ENCODE results near the gene NECTIN1. TPM values are rescaled to one million over a fixed set of nuclear protein-coding genes. Genes with fewer than 3 reads are reported as not detected.

Gene NECTIN1
- total and polyA plus RNA-seq, 2 of the 4 experiments (the other 2 are of a cell fraction): 2.3 to 4.2 TPM

GRCh38 chr11:119664701-119665420 lies 64.1 kb downstream of the NECTIN1 start:
- H4K20me1 ChIP-seq (ENCODE audit: insufficient read depth, low read length): 0 out of 2 replicates have a peak, but pooled peaks cover 5% of the 10 kb centered on the region
- H3K14ac ChIP-seq (replicated peaks; ENCODE audit: low read depth, low read length): no peak overlapping the region
- dilution Hi-C loops (cut with HindIII; ENCODE audit: low sequenced_read_pairs, unreplicated experiment) (no loop called here), in situ Hi-C loops (cut with MboI; ENCODE audit: low sequenced_read_pairs) (loop anchor here (5.0 kb wide), 1 partner anchor 442 kb away; no protein-coding TSS in a partner anchor), intact Hi-C loops (cut with micrococcal nuclease) (loop anchor here (5.0 kb wide), 1 partner anchor 637 kb away; no protein-coding TSS in a partner anchor)
- H3K4me2 ChIP-seq (ENCODE audit: low read depth, low read length): no peak overlapping the region
- H3K18ac ChIP-seq (ENCODE audit: low read depth, low read length): no peak overlapping the region
- ATAC-seq (ENCODE audit: low read depth): no peak
- H3K79me1 ChIP-seq (ENCODE audit: low read depth in 1 of 2, low read length in 2 of 2): no peaks in the 10 kb centered on the region
- no peak overlapping the region for H3K9ac ChIP-seq (ENCODE audit: low read depth, low read length)
- POLR2A ChIA-PET (ENCODE audit: unreplicated experiment): no interaction called here
- no peak overlapping the region for H2BK15ac ChIP-seq (ENCODE audit: low read depth, low read length)
- BruUV-seq (replicated peaks): no TSS peak
- no peak overlapping the region for H3K4me3 ChIP-seq (ENCODE audit: insufficient read depth, low read depth, low read length)
- H3K4me1 ChIP-seq (ENCODE audit: control insufficient read depth, insufficient read depth, low read length): no peaks in the 10 kb centered on the region; the same call in 1 of the 2 replicates
- H2AFZ ChIP-seq (replicated peaks; ENCODE audit: low read length, poor library complexity): no peak overlapping the region
- no peak overlapping the region for H2BK120ac ChIP-seq (ENCODE audit: low read depth, low read length)
- no peak overlapping the region for H3K56ac ChIP-seq (ENCODE audit: extremely low read depth, insufficient read depth, low read length)
- WGBS, 2 experiments (ENCODE audit: extremely low coverage in 2 of 2, insufficient read length in 1 of 2): 87% methylated on average over 22 of the region's 44 CpGs; no CpG with 5 or more reads in 1 of the 2 experiments
- no peak for DNase-seq
- no peak overlapping the region for H3K4ac ChIP-seq (ENCODE audit: low read depth, low read length)
- CTCF ChIA-PET: interaction anchor here (1.5 to 2.2 kb wide), 2 partner anchors 64 to 444 kb away, joined by 3 to 7 read pairs; partner anchors contain the start of gene NECTIN1
- H4K5ac ChIP-seq (ENCODE audit: low read depth, low read length): no peak overlapping the region
- no peaks in the 10 kb centered on the region for H3K27me3 ChIP-seq (ENCODE audit: control insufficient read depth, insufficient read depth, low read length)
- H4K91ac ChIP-seq (ENCODE audit: insufficient read depth, low read depth, low read length): no peak overlapping the region
- H3K23ac ChIP-seq (ENCODE audit: low read depth, low read length): no peak overlapping the region
- H3K9me1 ChIP-seq (ENCODE audit: insufficient read depth, low read length): no peaks in the 10 kb centered on the region
- H4K8ac ChIP-seq (ENCODE audit: low read depth in 2 of 2, low read length in 2 of 2): no peak overlapping the region
- H2BK5ac ChIP-seq (ENCODE audit: low read depth, low read length, poor library complexity, severe bottlenecking): no peak overlapping the region
- H3K9me3 ChIP-seq (ENCODE audit: control insufficient read depth, insufficient read depth, low read length): no peaks in the 10 kb centered on the region
- H2BK20ac ChIP-seq (ENCODE audit: low read depth, low read length): no peak overlapping the region
- H3K27ac ChIP-seq (ENCODE audit: insufficient read depth, low read length): no peak overlapping the region
- no peak overlapping the region for H2AK9ac ChIP-seq (replicated peaks; ENCODE audit: low read depth, low read length, poor library complexity)
- no peak overlapping the region for H2AK5ac ChIP-seq (ENCODE audit: low read depth, low read length)
- H3K36me3 ChIP-seq (ENCODE audit: control insufficient read depth, insufficient read depth, low read length): no peaks in the 10 kb centered on the region
- TF ChIP-seq BHLHE40 (IDR thresholded peaks at IDR 0.05; ENCODE audit: low read depth, low read length) (no peak), CEBPB (IDR thresholded peaks at IDR 0.05; ENCODE audit: low read depth, low read length) (no peak), RFX5 (IDR thresholded peaks at IDR 0.05; ENCODE audit: low read depth, low read length) (no peak), RCOR1 (IDR thresholded peaks at IDR 0.05; ENCODE audit: insufficient replicate concordance, low read length) (no peak), MAFK (IDR thresholded peaks at IDR 0.05; ENCODE audit: low read depth, low read length) (no peak), CHD1 (IDR thresholded peaks at IDR 0.05; ENCODE audit: low read depth, low read length) (no peak), POLR2A (IDR thresholded peaks at IDR 0.05; ENCODE audit: low read depth, low read length) (no peak), USF2 (IDR thresholded peaks at IDR 0.05; ENCODE audit: low read depth, low read length) (no peak), SMC3 (IDR thresholded peaks at IDR 0.05; ENCODE audit: low read depth, low read length) (no peak)

All from IMR-90 (cell line).